Thyroid gland (tissue), 4 donors: ENCODE measurements around the gene TMEM273. TPM values are rescaled to one million over a fixed set of nuclear protein-coding genes. Genes with fewer than 3 reads are reported as not detected.

Experiments used
- DNase-seq, 2 donors: peaks; one replicate each; pipeline ENCODE4 v3.0.0-alpha.2; 2019
- H3K27ac ChIP-seq, 3 donors: fragments of 200-600 bp; sonication (generic); 1 replicate in 2 of 3; 2 replicates in 1 of 3; pipeline ENCODE4 v1.5.1; 2016 to 2019; ENCODE audit warnings: mild to moderate bottlenecking in 1 of 3, moderate library complexity in 1 of 3
- H3K27me3 ChIP-seq: fragments of 200-600 bp; sonication (generic); one replicate; pipeline ENCODE4 v1.5.1; 2019
- H3K36me3 ChIP-seq, 2 donors: fragments of 200-600 bp; sonication (generic); one replicate each; pipeline ENCODE4 v1.5.1; 2016 to 2019
- H3K4me1 ChIP-seq, 2 donors: fragments of 200-600 bp; sonication (generic); one replicate each; pipeline ENCODE4 v1.5.1; 2017 to 2019
- H3K4me3 ChIP-seq, 3 donors: fragments of 200-600 bp; sonication (generic); replicated peaks in 1 of 3; 1 replicate in 2 of 3; 2 replicates in 1 of 3; pipeline ENCODE4 v1.5.1; 2016; ENCODE audit warnings: mild to moderate bottlenecking in 1 of 3
- H3K9me3 ChIP-seq: fragments of 200-600 bp; sonication (generic); one replicate; pipeline ENCODE4 v1.5.1; 2017
- CTCF ChIP-seq, 6 experiments: fragments of 200-600 bp in 3 of 6; fragments of 450-650 bp in 3 of 6; sonication (generic) in 3 of 6; IDR thresholded peaks; one replicate each; pipeline ENCODE4 v1.5.1; 2016 to 2019; ENCODE audit warnings: antibody characterized with exemption in 6 of 6, mild to moderate bottlenecking in 2 of 6, inconsistent platforms in 1 of 6, moderate library complexity in 1 of 6
- POLR2A ChIP-seq, 2 donors: fragments of 450-650 bp; IDR thresholded peaks; one replicate each; pipeline ENCODE4 v1.6.1; 2017; ENCODE audit warnings: antibody characterized with exemption in 2 of 2, mild to moderate bottlenecking in 2 of 2, moderate library complexity in 1 of 2
- WGBS, 2 donors: methylation state at CpG; one replicate each; pipeline ENCODE4 v1.1.5; 2017; 5-methylcytosine and 5-hydroxymethylcytosine counted together
- intact Hi-C: fragments of 100-400 bp; cut with DNase I; formaldehyde crosslinking; loops from one replicate; pipeline ENCODE4 v1.15.1; 2023
- total RNA-seq, 4 donors: library from RNA; depleted of rRNA; stranded (reverse); fragments of >200 nt; gene quantifications; one replicate each; pipeline ENCODE4 v1.2.3, GENCODE V29; 2016

TMEM273 gene
- total RNA-seq, 4 donors from 2014 or later, result 4.2 to 15.0 (median 13.2) TPM

GRCh38 chr10:49105076-49105475 is 83.1 kb downstream of the TMEM273 start:
- intact Hi-C loops, result no loop called here
- no peak for TF ChIP-seq CTCF (IDR thresholded peaks at IDR 0.05)
- no peak for TF ChIP-seq POLR2A (IDR thresholded peaks at IDR 0.05)
- Histone ChIP-seq H3K27me3 (no peaks in the 10 kb centered on the region), H3K4me1 (peaks cover 36 to 44% of the 10 kb centered on the region in 2 donors), H3K27ac (peak overlapping the region in 2 of 3 donors; percentile 11 to 41), H3K4me3 (no peak overlapping the region), H3K9me3 (no peaks in the 10 kb centered on the region), H3K36me3 (no peaks in the 10 kb centered on the region)
- WGBS, 2 donors, result 63 to 95% methylated on average over 4 of the region's 4 CpGs
- no peak for DNase-seq

Other genes with a start within 250 kb of the TMEM273 start
- not detected for gene LRRC18, start 248.6 kb downstream of the TMEM273 start, total RNA-seq
- gene VSTM4, start 72.9 kb downstream of the TMEM273 start, total RNA-seq, result 100 to 1,000 TPM in 3 of 4 donors, 10 to 100 TPM in 1; 42.9 to 220 (median 142) TPM
- not detected for gene FAM170B, start 54.4 kb downstream of the TMEM273 start, total RNA-seq
- gene C10orf71, start 110.8 kb upstream of the TMEM273 start, total RNA-seq, result not detected
- gene DRGX, start 207.7 kb upstream of the TMEM273 start, total RNA-seq, result not detected